ENCODE results near the gene TPRG1L.
"Not testable (repeated sequence)": the region's sequence is repeated elsewhere in the genome, so short reads cannot be mapped to it uniquely, and the experiment has no call there.

The TPRG1L gene

GRCh38 chr1:3585353-3585868, 39.4 kb upstream of the TPRG1L start:
- H3K9me3 ChIP-seq (ENCODE audit: control insufficient read depth, insufficient read depth, low read depth, low read length); CTCF ChIA-PET; H3K27ac ChIP-seq (ENCODE audit: extremely low read depth, low read depth, low read length); H3K4me3 ChIP-seq (ENCODE audit: low read depth, low read length); POLR2A ChIA-PET; H3K4me1 ChIP-seq (ENCODE audit: control insufficient read depth, insufficient read depth, low read length); H3K36me3 ChIP-seq (ENCODE audit: control insufficient read depth in 2 of 2, insufficient read depth in 1 of 2, low read length in 2 of 2): not testable (repeated sequence)
- TF ChIP-seq ZNF18 (tag by site-specific recombination; IDR thresholded peaks at IDR 0.05) (peak; percentile 2; the same call in 1 of the 2 replicates), EGR2 (tag by site-specific recombination; IDR thresholded peaks at IDR 0.05; ENCODE audit: low read depth) (peak; percentile 93), ZFHX2 (tag by site-specific recombination; conservative IDR thresholded peaks at IDR 0.05) (peak; percentile 95)

DNA sequence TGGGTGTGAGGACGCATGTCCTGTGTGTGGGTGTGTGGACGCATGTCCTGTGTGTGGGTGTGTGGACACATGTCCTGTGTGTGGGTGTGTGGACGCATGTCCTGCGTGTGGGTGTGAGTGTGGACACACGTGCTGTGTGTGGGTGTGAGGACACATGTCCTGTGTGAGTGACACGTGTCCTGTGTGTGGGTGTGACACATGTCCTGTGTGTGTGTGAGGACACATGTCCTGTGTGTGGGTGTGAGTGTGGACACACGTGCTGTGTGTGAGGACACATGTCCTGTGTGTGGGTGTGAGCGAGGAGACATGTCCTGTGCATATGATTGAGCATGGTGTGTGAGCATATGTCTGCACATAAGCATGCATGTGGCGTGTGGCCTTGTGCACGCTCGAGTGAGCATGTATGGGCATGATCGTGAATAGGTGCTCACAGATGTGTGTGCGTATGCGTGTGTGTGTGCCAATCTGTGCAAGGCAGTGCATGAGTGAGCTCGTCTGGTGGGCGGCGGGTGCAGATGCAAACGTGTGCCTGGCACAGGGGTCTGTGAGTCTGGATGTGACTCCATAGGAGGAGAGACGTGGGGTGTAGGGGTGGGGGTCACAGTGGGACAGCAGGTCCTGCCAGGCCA, 38.8 kb upstream of the TPRG1L start:
- Histone ChIP-seq H3K36me3 (ENCODE audit: control insufficient read depth in 2 of 2, insufficient read depth in 1 of 2, low read length in 2 of 2) (no peaks in the 10 kb centered on the region), H3K4me3 (ENCODE audit: low read depth, low read length) (no peak overlapping the region), H3K4me1 (ENCODE audit: control insufficient read depth, insufficient read depth, low read length) (no peaks in the 10 kb centered on the region), H3K27ac (ENCODE audit: extremely low read depth, low read depth, low read length) (no peak overlapping the region), H3K9me3 (ENCODE audit: control insufficient read depth, insufficient read depth, low read depth, low read length) (no peaks in the 10 kb centered on the region)
- ChIA-PET POLR2A (no interaction called here), CTCF (interaction anchor here (1.2 to 3.3 kb wide), 2 partner anchors 10 to 32 kb away, joined by 3 to 41 read pairs; no protein-coding TSS in a partner anchor)
- TF ChIP-seq ZNF18 (tag by site-specific recombination; IDR thresholded peaks at IDR 0.05) (0 out of 2 replicates have a peak, but pooled peaks have one; percentile 10), ZNF169 (tag by site-specific recombination; IDR thresholded peaks at IDR 0.05) (no peak)

GRCh38 chr1:3586986-3587759, 37.6 kb upstream of the TPRG1L start:
- no peaks in the 10 kb centered on the region for H3K9me3 ChIP-seq (ENCODE audit: control insufficient read depth, insufficient read depth, low read depth, low read length)
- H3K4me3 ChIP-seq (ENCODE audit: low read depth, low read length): no peak overlapping the region
- no peaks in the 10 kb centered on the region for H3K4me1 ChIP-seq (ENCODE audit: control insufficient read depth, insufficient read depth, low read length)
- ChIA-PET CTCF (interaction anchor here (0.7 to 3.3 kb wide), 9 partner anchors 10 to 207 kb away, joined by 3 to 41 read pairs (median 4); no protein-coding TSS in a partner anchor), POLR2A (no interaction called here)
- H3K27ac ChIP-seq (ENCODE audit: extremely low read depth, low read depth, low read length): no peak overlapping the region
- H3K36me3 ChIP-seq (ENCODE audit: control insufficient read depth in 2 of 2, insufficient read depth in 1 of 2, low read length in 2 of 2): no peaks in the 10 kb centered on the region
- TF ChIP-seq ZBTB21 (tag by site-specific recombination; IDR thresholded peaks at IDR 0.05) (no peak), ZNF223 (tag by site-specific recombination; IDR thresholded peaks at IDR 0.05) (no peak), GFI1B (tag by site-specific recombination; IDR thresholded peaks at IDR 0.05) (no peak), GLIS1 (tag by site-specific recombination; IDR thresholded peaks at IDR 0.05) (no peak), ZNF169 (tag by site-specific recombination; IDR thresholded peaks at IDR 0.05) (no peak), ZNF549 (tag by site-specific recombination; IDR thresholded peaks at IDR 0.05) (no peak), ZNF354C (tag by site-specific recombination; IDR thresholded peaks at IDR 0.05; ENCODE audit: borderline replicate concordance, low read depth) (no peak), ZXDB (tag by site-specific recombination; IDR thresholded peaks at IDR 0.05) (no peak), TCF7L2 (IDR thresholded peaks at IDR 0.05; ENCODE audit: borderline replicate concordance, low read depth, low read length) (no peak), ZNF626 (tag by site-specific recombination; IDR thresholded peaks at IDR 0.05) (no peak), ZFP69B (tag by site-specific recombination; IDR thresholded peaks at IDR 0.05) (no peak), ZNF426 (tag by site-specific recombination; IDR thresholded peaks at IDR 0.05) (no peak), YY2 (tag by site-specific recombination; IDR thresholded peaks at IDR 0.05) (no peak)
- TF ChIP-seq, protein P1, sequence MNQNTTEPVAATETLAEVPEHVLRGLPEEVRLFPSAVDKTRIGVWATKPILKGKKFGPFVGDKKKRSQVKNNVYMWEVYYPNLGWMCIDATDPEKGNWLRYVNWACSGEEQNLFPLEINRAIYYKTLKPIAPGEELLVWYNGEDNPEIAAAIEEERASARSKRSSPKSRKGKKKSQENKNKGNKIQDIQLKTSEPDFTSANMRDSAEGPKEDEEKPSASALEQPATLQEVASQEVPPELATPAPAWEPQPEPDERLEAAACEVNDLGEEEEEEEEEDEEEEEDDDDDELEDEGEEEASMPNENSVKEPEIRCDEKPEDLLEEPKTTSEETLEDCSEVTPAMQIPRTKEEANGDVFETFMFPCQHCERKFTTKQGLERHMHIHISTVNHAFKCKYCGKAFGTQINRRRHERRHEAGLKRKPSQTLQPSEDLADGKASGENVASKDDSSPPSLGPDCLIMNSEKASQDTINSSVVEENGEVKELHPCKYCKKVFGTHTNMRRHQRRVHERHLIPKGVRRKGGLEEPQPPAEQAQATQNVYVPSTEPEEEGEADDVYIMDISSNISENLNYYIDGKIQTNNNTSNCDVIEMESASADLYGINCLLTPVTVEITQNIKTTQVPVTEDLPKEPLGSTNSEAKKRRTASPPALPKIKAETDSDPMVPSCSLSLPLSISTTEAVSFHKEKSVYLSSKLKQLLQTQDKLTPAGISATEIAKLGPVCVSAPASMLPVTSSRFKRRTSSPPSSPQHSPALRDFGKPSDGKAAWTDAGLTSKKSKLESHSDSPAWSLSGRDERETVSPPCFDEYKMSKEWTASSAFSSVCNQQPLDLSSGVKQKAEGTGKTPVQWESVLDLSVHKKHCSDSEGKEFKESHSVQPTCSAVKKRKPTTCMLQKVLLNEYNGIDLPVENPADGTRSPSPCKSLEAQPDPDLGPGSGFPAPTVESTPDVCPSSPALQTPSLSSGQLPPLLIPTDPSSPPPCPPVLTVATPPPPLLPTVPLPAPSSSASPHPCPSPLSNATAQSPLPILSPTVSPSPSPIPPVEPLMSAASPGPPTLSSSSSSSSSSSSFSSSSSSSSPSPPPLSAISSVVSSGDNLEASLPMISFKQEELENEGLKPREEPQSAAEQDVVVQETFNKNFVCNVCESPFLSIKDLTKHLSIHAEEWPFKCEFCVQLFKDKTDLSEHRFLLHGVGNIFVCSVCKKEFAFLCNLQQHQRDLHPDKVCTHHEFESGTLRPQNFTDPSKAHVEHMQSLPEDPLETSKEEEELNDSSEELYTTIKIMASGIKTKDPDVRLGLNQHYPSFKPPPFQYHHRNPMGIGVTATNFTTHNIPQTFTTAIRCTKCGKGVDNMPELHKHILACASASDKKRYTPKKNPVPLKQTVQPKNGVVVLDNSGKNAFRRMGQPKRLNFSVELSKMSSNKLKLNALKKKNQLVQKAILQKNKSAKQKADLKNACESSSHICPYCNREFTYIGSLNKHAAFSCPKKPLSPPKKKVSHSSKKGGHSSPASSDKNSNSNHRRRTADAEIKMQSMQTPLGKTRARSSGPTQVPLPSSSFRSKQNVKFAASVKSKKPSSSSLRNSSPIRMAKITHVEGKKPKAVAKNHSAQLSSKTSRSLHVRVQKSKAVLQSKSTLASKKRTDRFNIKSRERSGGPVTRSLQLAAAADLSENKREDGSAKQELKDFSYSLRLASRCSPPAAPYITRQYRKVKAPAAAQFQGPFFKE (tag by site-specific recombination; IDR thresholded peaks at IDR 0.05; ENCODE audit: borderline replicate concordance): no peak
